Measurements from ENCODE around the gene EMC8. TPM values are rescaled to one million over a fixed set of nuclear protein-coding genes. Genes with fewer than 3 reads are reported as not detected.

EMC8 gene
- total and polyA plus RNA-seq, 2 donors from 2014 or later: 20.9 to 24.7 TPM

GRCh38 chr16:85768199-85768598 lies 31.1 kb downstream of the EMC8 start:
- Histone ChIP-seq H3K27me3 (ENCODE audit: control insufficient read depth, insufficient read depth, low read length) (no peaks in the 10 kb centered on the region), H3K9ac (ENCODE audit: low read length in 3 of 3) (no peak overlapping the region), H3K36me3 (ENCODE audit: control insufficient read depth in 2 of 3, insufficient read depth in 3 of 3, low read length in 3 of 3) (no peaks in the 10 kb centered on the region), H3K27ac (ENCODE audit: low read depth in 2 of 2, low read length in 2 of 2) (no peak overlapping the region), H3K9me3 (ENCODE audit: control insufficient read depth in 2 of 3, insufficient read depth in 1 of 3, low read length in 3 of 3) (no peaks in the 10 kb centered on the region), H3K4me1 (ENCODE audit: control insufficient read depth in 2 of 3, insufficient read depth in 2 of 3, low read depth in 1 of 3, low read length in 3 of 3) (no peaks in the 10 kb centered on the region), H3K4me3 (ENCODE audit: low read length in 3 of 3) (no peak overlapping the region)
- intact Hi-C loops (cut with DNase I): no loop called here
- TF ChIP-seq CTCF (IDR thresholded peaks at IDR 0.05; ENCODE audit: borderline replicate concordance, extremely low read depth, insufficient read depth): no peak
- FAIRE-seq: no peak
- no peak for DNase-seq

- DNase-seq (no peak), FAIRE-seq (no peak)
- intact Hi-C loops (cut with DNase I): no loop called here
- Histone ChIP-seq H3K4me3 (ENCODE audit: low read length in 3 of 3) (no peak overlapping the region), H3K36me3 (ENCODE audit: control insufficient read depth in 2 of 3, insufficient read depth in 3 of 3, low read length in 3 of 3) (no peaks in the 10 kb centered on the region), H3K9ac (ENCODE audit: low read length in 3 of 3) (no peak overlapping the region), H3K27ac (ENCODE audit: low read depth in 2 of 2, low read length in 2 of 2) (no peak overlapping the region), H3K4me1 (ENCODE audit: control insufficient read depth in 2 of 3, insufficient read depth in 2 of 3, low read depth in 1 of 3, low read length in 3 of 3) (no peaks in the 10 kb centered on the region), H3K9me3 (ENCODE audit: control insufficient read depth in 2 of 3, insufficient read depth in 1 of 3, low read length in 3 of 3) (no peaks in the 10 kb centered on the region), H3K27me3 (ENCODE audit: control insufficient read depth, insufficient read depth, low read length) (no peaks in the 10 kb centered on the region)
- no peak for TF ChIP-seq CTCF (IDR thresholded peaks at IDR 0.05; ENCODE audit: borderline replicate concordance, extremely low read depth, insufficient read depth)
Measured at GRCh38 chr16:85767531-85767930, 31.8 kb downstream of the EMC8 start.

- H3K27me3 ChIP-seq (ENCODE audit: control insufficient read depth, insufficient read depth, low read length): no peaks in the 10 kb centered on the region
- no peaks in the 10 kb centered on the region for H3K9me3 ChIP-seq (ENCODE audit: control insufficient read depth in 2 of 3, insufficient read depth in 1 of 3, low read length in 3 of 3)
- intact Hi-C loops (cut with DNase I): no loop called here
Measured at GRCh38 chr16:85765767-85766166, 33.6 kb downstream of the EMC8 start.

More at GRCh38 chr16:85765767-85766166, 33.6 kb downstream of the EMC8 start:
- Histone ChIP-seq H3K4me1 (ENCODE audit: control insufficient read depth in 2 of 3, insufficient read depth in 2 of 3, low read depth in 1 of 3, low read length in 3 of 3) (no peaks in the 10 kb centered on the region), H3K4me3 (ENCODE audit: low read length in 3 of 3) (no peak overlapping the region), H3K27ac (ENCODE audit: low read depth in 2 of 2, low read length in 2 of 2) (no peak overlapping the region), H3K36me3 (ENCODE audit: control insufficient read depth in 2 of 3, insufficient read depth in 3 of 3, low read length in 3 of 3) (no peaks in the 10 kb centered on the region), H3K9ac (ENCODE audit: low read length in 3 of 3) (no peak overlapping the region)
- no peak for TF ChIP-seq CTCF (IDR thresholded peaks at IDR 0.05; ENCODE audit: borderline replicate concordance, extremely low read depth, insufficient read depth)
- no peak for FAIRE-seq
- DNase-seq: no peak

Measured in kidney (tissue), 14 donors.